ACC112 (cell line): Measurements from ENCODE around the gene STON2.

ENCODE experiments used
- H2AFZ ChIP-seq: fragments of 200-600 bp; sonication (generic); one replicate; pipeline ENCODE4 v1.6.0; 2017; ENCODE audit warnings: antibody characterized with exemption, low read length; ENCODE audit not compliant: unreplicated experiment
- H3K27ac ChIP-seq: fragments of 200-600 bp; sonication (generic); 2 replicates; pipeline ENCODE4 v1.5.1; 2014; ENCODE audit warnings: low read depth, mild to moderate bottlenecking, antibody characterized with exemption, low read length, moderate library complexity
- H3K27me3 ChIP-seq: fragments of 200-600 bp; sonication (generic); 2 replicates; pipeline ENCODE4 v1.6.1; 2014; ENCODE audit warnings: mild to moderate bottlenecking, antibody characterized with exemption, low read length, moderate library complexity, mixed read lengths; ENCODE audit not compliant: insufficient read depth
- H3K36me3 ChIP-seq: fragments of 200-600 bp; sonication (generic); 2 replicates; pipeline ENCODE4 v1.6.1; 2016; ENCODE audit warnings: mild to moderate bottlenecking, antibody characterized with exemption, low read length, moderate library complexity, mixed read lengths; ENCODE audit not compliant: insufficient read depth
- H3K4me1 ChIP-seq: fragments of 200-600 bp; sonication (generic); one replicate; pipeline ENCODE4 v1.6.1; 2016; ENCODE audit warnings: low read length, mixed read lengths; ENCODE audit not compliant: insufficient read depth, unreplicated experiment, control insufficient read depth
- H3K4me3 ChIP-seq: fragments of 200-600 bp; sonication (generic); 2 replicates; pipeline ENCODE4 v1.5.1; 2014; ENCODE audit warnings: mild to moderate bottlenecking, low read depth, low read length
- H3K79me2 ChIP-seq: fragments of 200-600 bp; sonication (generic); one replicate; pipeline ENCODE4 v1.6.0; 2016; ENCODE audit warnings: low read length; ENCODE audit not compliant: control insufficient read depth, unreplicated experiment, insufficient read depth

Gene STON2

GRCh38 chr14:81337073-81337472, 63.1 kb downstream of the STON2 start:
- H3K4me3 ChIP-seq, result no peak overlapping the region
- no peak overlapping the region for H3K27ac ChIP-seq
- H3K79me2 ChIP-seq, result no peaks in the 10 kb centered on the region
- H2AFZ ChIP-seq, result no peak overlapping the region
- peaks cover 10% of the 10 kb centered on the region for H3K27me3 ChIP-seq
- no peaks in the 10 kb centered on the region for H3K36me3 ChIP-seq
- no peaks in the 10 kb centered on the region for H3K4me1 ChIP-seq

GRCh38 chr14:81336009-81336408, 64.1 kb downstream of the STON2 start:
- Histone ChIP-seq H3K4me1 (no peaks in the 10 kb centered on the region), H3K27ac (no peak overlapping the region), H3K4me3 (no peak overlapping the region), H2AFZ (no peak overlapping the region), H3K79me2 (no peaks in the 10 kb centered on the region), H3K36me3 (no peaks in the 10 kb centered on the region), H3K27me3 (peaks cover 19% of the 10 kb centered on the region)

DNA sequence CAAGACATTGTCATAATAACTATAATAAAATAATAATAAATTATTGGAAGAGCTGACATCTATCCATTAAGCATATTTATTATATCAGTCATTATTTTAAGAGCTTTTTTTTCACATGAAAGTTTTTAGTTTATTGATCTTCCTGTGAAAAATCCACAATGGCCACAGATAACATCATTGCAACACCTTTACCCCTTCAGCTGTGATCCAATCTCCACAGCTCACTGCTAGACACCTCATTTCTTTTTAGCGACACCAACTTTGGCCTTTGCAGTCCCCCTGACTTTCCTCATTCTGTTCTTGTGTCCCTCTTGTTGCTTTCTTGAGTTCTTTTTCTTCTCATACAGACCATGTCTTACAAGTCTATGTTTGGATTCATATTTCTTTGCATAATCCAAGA, 67.4 kb downstream of the STON2 start:
- Histone ChIP-seq H3K4me3 (no peak overlapping the region), H3K27me3 (peaks cover 24% of the 10 kb centered on the region), H3K36me3 (no peaks in the 10 kb centered on the region), H3K27ac (no peak overlapping the region), H3K79me2 (no peaks in the 10 kb centered on the region), H2AFZ (no peak overlapping the region), H3K4me1 (no peaks in the 10 kb centered on the region)

GRCh38 chr14:81331229-81332021, 68.7 kb downstream of the STON2 start:
- Histone ChIP-seq H3K4me1 (no peaks in the 10 kb centered on the region), H3K27me3 (peaks cover 33% of the 10 kb centered on the region), H3K27ac (no peak overlapping the region), H3K79me2 (no peaks in the 10 kb centered on the region), H3K36me3 (no peaks in the 10 kb centered on the region), H3K4me3 (no peak overlapping the region), H2AFZ (no peak overlapping the region)

- no peak overlapping the region for H2AFZ ChIP-seq
- no peaks in the 10 kb centered on the region for H3K79me2 ChIP-seq
- H3K4me3 ChIP-seq, result no peak overlapping the region
- no peaks in the 10 kb centered on the region for H3K4me1 ChIP-seq
- H3K36me3 ChIP-seq, result no peaks in the 10 kb centered on the region
- H3K27ac ChIP-seq, result no peak overlapping the region
- H3K27me3 ChIP-seq, result peaks cover 39% of the 10 kb centered on the region
These were observed 69.5 kb downstream of the STON2 start for GRCh38 chr14:81330619-81331122.

DNA sequence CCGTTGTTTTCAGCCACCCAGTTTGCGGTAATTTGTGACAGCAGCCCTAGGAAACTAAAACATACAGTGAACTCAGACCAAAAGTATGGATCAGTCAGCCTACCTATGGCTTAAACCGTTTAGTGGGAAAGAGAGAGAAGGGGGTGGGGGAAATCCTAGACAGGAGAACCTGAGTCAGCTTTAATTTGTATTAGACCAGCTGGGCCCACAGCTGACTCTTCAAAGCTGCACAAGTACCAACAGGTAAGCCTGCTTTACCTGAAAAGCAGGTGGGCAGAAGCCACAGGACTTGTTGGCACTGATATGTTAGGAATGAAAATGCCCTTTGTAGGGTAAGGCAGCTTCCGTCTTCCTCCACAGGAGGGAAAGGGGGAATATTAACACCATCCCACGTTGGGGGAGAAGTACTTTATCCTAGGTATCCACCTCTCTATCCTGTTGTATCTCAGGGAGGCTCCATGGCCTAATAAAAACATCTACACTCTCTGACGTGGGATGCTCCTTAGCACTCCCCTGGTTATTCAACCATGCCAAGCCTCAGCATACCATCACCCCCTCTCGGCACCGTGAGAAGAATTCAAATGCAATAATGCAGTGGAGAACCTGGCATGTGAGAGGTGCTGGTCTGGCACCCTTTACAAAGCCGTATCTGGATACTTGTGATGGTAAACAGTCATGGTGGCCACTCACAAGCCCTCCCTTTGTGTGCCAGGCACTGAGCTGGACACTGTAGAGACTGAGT, 70.3 kb downstream of the STON2 start:
- Histone ChIP-seq H3K4me1 (no peaks in the 10 kb centered on the region), H3K36me3 (no peaks in the 10 kb centered on the region), H3K4me3 (no peak overlapping the region), H3K27me3 (peaks cover 43% of the 10 kb centered on the region), H3K27ac (no peak overlapping the region), H3K79me2 (no peaks in the 10 kb centered on the region), H2AFZ (no peak overlapping the region)

DNA sequence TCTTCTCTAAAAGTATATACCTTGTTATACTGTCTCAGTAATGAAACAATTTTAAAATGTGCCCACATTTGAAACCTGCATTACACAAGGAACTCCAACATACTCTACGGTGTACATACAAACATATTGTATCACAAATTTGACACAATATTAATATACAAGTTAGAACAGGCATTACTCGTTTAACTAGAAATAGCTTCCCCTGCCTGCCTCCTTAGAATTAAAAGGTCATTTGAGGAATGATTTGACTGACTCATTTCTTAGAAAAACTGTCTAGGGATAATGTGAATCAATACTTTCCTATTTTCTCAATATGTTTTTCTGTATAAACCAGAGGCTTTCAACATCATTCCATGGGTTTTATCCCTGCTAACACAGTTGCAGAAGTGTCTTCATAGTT, 73.7 kb downstream of the STON2 start:
- Histone ChIP-seq H3K79me2 (no peaks in the 10 kb centered on the region), H2AFZ (no peak overlapping the region), H3K27ac (no peak overlapping the region)

DNA sequence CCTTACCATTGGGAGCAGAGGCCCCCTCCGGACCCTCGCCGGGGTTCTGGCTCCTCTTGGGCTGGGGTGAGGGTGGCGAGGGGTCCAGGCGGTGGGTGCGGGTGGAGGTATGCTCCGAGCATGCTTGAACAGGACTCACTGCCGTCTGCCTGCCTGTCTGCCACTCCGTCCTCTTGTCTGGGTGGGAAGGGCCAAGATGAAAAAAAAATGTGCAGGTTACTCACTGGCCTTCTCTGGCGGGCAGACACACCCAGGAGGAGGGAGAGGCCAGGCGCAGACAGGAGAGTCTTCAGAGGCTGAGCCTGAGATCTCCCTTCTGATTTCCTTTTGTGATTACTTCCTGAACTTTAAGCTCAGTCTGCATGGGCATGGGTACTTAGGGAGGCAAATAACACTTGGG, 76.1 kb downstream of the STON2 start:
- Histone ChIP-seq H3K4me1 (no peaks in the 10 kb centered on the region), H3K27me3 (peaks cover 35% of the 10 kb centered on the region), H2AFZ (no peak overlapping the region), H3K36me3 (no peaks in the 10 kb centered on the region), H3K27ac (no peak overlapping the region), H3K79me2 (no peaks in the 10 kb centered on the region), H3K4me3 (no peak overlapping the region)

More for the DNA sequence above, 73.7 kb downstream of the STON2 start:
- H3K4me3 ChIP-seq, result no peak overlapping the region
- H3K27me3 ChIP-seq, result peaks cover 43% of the 10 kb centered on the region
- no peaks in the 10 kb centered on the region for H3K36me3 ChIP-seq
- H3K4me1 ChIP-seq, result no peaks in the 10 kb centered on the region

DNA sequence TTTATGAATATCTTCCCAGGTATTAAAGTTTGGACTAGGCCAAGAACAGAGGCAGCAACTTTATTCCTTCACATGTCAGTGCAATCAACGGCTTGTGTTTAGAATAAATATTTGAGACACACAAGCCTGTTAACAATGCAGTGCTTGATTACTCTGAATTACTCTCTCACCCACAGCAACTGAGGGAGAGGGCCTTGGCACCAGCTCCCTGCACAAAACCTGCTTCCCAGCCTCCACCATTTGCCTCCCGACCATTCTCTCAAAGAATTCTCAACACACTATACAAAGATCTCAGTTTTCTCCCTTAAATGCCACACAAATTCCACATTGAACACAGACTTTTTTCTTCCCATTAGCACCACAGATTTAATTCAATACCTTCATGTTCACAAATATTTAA, 77.0 kb downstream of the STON2 start:
- Histone ChIP-seq H3K36me3 (no peaks in the 10 kb centered on the region), H3K4me3 (no peak overlapping the region), H3K4me1 (no peaks in the 10 kb centered on the region), H3K27me3 (peaks cover 35% of the 10 kb centered on the region), H3K27ac (no peak overlapping the region), H3K79me2 (no peaks in the 10 kb centered on the region), H2AFZ (no peak overlapping the region)

DNA sequence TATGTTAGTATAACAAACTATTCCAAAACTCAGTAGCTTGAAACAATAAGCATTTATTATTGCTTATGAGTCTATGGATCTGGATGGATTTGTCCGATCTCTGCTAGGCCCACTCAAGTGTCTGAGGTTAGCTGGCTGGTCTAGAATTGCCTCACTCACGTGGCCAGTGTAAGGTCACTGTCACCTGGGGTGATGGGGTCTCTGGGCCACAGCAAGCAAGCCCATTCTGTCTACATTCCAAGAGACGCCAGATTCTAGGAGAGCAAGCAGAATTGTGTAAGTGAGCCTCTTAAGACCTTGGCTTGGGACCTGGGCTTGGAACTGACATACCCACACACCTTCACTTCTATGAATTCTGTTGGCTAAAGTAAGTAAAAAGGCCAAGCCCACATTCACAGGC, 80.2 kb downstream of the STON2 start:
- Histone ChIP-seq H3K4me3 (no peak overlapping the region), H3K36me3 (no peaks in the 10 kb centered on the region), H3K27ac (no peak overlapping the region), H2AFZ (no peak overlapping the region), H3K79me2 (no peaks in the 10 kb centered on the region), H3K4me1 (no peaks in the 10 kb centered on the region), H3K27me3 (peaks cover 23% of the 10 kb centered on the region)

DNA sequence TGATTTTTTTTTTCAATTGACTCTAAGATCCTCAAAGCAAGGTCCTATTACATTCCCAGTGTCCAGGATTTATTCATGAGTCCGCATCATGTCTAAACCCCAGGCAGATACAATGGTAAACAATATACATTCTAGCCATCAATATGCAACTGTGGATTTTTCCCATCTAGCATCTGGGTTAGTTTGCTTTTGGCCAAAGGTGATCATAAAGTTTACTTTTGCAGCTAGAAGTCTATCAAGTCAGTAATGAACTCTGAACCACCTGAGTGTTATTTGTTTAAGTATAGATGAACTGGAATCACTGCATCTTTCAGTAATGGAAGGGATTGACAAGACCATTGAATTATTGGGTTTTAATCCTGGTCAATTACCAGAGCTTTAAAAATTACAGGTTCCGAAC, 80.8 kb downstream of the STON2 start:
- H3K4me1 ChIP-seq, result no peaks in the 10 kb centered on the region
- H3K79me2 ChIP-seq, result no peaks in the 10 kb centered on the region
- no peaks in the 10 kb centered on the region for H3K36me3 ChIP-seq
- no peak overlapping the region for H3K27ac ChIP-seq
- no peak overlapping the region for H3K4me3 ChIP-seq
- H3K27me3 ChIP-seq, result peaks cover 23% of the 10 kb centered on the region; the same call in 1 of the 2 replicates
- H2AFZ ChIP-seq, result no peak overlapping the region
